GM18511 (cell line): ENCODE measurements around the gene NUAK1.

Source experiments
- ATAC-seq: cut with Tn5 transposase; IDR thresholded peaks from one replicate; pipeline ENCODE4 v1.9.1; 2021; ENCODE audit warnings: mild to moderate bottlenecking, moderate library complexity; ENCODE audit not compliant: unreplicated experiment

Gene NUAK1

DNA sequence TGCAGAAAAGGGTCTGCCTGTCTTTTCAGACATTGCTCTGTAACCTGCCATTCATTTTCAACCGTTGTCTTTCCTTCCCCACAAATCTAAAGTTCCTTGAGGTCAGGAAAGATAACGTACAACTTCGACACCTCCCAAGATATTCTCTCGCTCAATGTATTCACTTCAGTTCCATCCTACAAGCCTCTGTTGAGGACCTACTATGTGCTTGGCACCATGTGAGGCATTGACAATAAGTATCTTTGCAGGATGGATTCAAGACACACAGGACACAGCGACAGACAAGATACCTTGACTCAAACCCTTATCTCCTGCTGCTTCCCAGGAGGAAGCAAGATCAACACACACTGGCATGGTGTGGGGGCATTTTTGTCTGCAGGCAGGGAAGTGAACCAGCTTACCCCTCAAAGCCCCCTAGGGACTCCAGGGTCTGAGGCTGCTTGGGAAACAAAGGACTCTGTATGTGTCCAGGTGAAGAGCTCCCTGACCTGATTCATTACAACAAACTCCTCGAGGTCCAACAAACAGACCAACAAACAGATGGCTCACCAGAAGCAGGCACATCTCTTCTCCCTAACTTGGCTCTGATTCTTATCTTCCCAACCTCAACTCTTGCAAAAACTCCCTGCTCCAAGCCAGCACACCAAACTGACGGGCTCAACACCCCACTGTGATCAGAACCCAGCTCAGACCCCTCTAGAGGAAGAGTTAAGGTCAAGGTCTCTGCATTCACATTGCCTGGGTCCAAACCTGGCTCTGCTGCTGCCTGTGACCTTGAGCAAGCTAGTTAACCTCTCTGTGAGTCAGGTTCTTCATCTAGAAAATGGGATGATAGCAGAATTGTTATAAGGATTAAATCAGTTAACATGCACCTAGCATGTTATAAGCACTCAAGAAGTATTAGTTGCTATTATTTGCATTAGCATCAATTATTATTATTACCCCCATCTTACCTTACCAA lies 6.3 kb downstream of the NUAK1 start:
- ATAC-seq = no peak

DNA sequence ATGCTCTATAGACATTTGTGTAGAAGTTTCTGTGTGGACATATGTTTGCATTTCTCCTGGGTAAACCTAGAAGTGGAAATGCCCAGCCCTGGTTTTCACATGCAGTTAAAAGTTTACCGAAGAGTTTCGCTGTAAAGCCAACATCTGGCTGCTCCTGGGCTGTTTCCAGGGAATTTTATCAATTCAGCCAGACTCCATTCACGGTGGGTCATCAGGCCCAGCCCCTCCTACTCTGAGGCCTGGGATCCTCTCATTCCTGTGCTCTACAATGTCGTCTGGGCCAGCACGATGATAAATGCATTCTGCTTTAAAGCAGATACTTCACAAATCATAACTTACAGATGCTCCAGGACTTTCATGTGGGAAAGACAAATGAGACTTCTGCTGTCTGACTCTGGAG lies 7.1 kb downstream of the NUAK1 start:
- no peak for ATAC-seq

DNA sequence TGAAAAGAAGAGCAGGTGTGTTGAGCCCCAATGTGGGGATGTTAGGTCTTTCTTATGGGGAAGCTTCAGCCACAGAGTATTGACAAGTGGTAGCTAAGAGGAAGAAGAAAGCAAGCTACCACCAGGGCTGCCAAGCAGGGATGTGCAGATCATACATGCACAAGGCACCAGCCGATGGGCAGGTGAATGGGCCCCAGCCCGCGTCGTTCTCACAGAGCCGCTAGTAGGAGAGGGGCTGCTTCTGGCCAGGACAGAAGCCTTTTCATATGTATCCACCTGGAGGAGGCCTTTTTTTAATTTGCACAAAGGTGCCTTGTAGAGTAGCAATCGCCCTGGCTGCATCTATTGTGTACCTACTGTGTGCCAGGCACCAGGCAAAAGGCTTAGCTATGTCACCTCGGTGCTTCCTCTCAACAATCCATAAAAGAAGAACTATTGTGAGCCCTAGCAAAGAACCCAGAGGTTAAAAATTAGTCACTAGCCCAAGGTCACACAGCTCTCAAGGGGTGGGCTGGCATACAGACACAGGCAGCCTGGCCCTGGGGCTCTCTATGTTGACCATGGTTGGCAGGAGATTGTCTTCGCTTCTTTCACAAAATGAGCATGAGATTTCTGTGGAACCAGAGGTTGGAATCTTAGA lies 8.2 kb downstream of the NUAK1 start:
- no peak for ATAC-seq

DNA sequence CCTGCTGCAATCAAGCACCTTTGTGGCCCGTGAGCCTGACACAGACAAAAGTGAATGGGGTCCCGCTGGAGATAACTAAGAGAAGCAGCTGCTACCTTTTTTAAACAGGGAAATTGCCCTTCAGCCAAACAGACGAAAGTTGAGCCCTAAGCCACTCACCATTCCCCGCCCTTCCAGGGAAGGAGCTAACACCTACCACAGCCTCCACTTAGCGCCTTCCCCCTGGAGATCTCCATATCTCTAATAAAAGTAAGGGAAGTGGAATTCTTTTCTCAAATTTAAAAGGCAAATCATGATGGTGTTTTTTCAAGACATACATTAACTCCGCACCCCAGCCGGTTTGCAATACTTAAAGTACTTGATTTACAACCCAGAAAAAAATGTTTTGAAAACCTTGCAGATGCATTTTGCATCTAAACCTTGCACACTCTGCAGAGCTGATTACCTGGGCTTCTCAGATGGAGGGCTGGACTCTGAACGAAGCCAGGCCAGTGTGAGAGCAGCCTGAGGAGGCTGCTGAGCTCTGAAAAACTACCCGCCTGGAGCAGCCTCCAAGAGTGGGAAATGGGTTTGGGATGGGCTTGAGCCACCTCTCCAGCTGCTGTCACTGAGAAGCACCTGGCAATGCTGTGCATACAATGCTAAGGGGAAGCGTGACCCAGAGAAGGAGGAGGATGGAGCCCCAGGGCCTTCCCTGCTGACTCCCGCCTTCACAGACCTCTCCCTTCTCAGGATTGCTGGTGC lies 10.0 kb downstream of the NUAK1 start:
- no peak for ATAC-seq

DNA sequence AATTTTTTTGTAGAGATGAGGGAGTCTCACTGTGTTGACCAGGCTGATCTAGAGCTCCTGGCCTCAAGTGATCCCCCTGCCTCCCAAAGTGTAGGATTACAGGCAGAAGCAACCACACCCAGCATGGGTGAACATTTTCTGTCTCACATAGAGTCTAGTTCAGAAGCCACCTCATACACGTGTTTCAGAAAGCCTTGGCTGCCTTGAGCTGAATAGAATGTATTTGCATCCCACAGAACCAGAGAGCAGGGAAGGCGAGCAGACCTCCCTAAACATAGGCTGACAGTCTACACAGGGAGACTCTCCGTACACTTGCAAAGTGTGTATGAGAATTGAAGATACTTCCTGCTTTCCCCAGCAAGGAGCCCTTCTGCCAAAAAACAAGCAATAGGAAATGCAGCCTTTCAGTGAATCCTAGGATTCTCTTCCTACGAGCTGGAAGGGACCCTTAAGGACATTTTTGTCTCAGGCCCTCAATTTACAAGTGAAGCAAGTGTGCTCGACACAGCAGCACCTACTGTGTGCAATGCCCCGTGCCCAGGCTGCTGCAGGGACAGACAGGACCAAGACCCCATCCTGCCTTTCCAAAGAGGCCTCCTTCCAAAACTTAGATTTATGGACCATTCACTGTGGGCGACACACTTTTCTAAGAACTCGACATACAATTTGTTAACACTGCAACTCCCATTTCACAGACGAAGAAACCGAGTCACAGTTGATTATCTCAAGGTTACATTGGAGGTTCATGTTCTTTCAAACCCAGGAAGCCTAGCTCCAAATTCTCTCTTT lies 11.2 kb downstream of the NUAK1 start:
- ATAC-seq = no peak

DNA sequence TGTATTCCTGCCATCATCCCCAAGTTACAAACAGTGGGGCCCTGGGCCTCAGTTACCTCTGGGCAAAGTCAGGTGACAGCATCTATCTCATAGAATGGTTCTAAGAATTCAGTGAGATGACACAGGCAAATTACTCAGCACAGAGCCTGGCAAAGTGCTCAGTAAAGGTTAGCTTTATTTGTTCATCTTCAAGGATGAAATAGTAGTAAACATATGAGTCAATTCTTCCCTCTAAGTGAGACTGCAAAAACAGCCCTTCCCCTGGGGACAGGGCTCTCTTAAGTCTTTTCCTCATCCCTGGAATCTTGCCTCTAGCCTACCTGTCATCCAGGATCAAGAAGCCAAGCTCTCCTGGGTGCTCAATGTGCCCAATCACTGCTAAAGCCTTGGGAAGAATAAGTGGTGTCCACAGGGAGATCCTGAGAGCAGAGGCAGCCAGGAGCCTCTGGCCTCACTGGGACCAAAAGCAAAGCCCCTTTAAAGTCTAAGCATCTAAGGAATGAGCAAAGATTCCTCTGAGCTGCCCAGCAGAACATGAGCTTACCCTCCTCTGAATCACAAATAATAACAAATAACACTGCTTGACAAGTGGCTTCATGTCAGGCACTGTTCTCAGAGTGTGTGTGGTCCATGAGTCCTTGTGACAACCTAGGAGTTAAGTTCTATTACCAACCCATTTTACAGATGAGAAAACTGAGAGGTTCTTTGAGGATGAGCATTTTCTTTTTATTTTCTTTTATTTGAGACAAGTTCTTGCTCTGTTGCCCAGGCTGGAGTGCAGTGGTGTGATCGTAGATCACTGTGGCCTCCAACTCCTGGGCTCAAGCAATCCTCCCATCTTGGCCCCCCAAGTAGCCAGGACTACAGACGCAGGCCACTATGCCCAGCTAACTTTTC lies 12.1 kb downstream of the NUAK1 start:
- ATAC-seq = no peak

DNA sequence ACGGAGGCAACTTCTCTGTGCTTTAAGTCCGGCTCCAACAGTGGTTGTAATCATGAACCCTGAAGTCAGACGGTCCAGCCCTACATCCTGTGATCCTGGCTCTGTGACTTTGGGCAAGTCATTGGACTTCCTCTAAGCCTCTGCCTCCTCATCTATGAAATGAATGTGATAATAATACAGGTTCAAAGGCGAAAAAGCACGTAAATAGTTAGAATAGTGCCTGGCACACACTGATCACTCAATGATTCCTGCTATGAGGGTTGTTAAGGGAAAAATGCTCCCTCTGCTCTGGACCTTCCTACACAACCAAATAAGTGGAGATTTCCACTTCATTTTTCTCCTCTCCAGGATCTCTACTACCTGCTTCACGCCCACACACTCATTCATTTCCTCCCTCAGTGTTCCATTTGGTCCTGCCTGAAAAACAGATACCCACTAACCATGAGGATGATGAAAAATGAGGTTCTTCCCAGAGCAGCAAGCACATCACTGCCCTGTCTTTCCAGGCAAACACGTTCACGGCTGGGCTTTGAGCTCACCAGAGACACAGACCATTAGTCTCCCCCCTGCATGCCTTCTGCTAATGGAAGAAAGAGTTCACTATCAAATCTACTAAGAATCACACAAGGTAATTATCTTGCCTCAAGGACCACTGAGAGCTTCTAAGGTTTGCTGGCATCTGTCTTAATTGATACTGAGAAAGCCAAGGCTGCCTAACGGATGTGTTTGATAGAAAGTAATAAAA lies 13.2 kb downstream of the NUAK1 start:
- no peak for ATAC-seq

DNA sequence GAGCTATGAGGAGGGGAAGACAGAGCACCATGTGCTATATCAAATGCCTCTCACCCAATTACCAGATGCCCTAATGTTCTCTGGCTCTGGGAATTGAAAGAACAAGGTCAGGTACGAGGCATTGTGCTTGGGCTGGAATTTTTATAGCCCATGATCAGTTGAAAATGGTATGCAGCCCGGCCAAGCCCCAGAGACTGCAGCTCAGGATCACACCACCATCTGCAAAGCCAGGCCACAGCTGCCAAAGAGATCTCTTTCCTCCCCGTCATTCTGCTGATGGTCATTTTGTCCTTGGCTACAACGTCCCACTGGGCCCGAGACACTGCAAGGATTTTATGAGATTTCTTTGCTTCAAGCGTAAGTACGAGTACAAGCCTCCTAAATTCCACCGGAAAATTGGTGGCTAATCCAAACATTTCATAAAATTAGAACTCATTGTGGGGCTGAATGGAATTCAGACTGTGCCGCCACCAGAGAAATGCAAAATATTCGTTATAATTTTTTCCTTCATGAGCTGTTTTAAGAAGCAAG lies 15.1 kb downstream of the NUAK1 start:
- ATAC-seq = no peak

DNA sequence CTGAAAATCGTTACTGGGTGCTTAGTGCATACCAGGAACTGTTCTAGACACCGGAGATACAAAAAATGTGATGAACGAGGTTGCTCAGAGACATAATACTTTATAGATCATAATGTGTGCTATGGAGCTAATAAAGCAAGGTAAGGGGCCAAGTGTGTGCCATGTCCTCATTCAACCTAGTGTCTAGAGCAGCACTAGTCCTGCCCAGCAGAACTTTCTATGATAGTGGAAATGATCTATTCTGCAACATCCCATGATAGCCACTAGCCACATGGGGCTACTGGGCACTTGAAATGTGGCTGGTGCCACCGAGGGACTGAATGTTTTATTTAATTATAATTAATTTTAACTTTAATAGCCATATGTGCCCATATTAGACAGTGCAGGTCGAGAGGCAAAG lies 15.6 kb downstream of the NUAK1 start:
- ATAC-seq = no peak

DNA sequence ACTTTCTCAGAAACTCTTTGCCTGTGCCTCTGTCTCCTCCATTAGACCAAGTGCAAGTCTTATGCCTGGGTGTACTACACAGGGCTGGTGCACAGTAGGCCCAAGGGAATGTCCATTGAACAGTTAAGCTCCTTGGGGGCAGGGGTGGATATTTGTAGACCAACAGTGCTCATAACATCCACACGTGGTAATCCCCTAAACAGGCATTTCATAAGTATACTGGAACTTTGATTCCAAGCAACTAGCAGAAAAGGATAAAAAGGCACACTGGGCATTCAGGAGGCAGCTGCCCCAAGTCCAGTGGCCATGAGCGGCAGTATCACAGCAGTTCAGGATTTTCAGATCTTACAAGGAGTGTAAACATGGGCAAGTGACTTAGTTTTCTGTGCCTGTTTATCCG lies 16.8 kb downstream of the NUAK1 start:
- no peak for ATAC-seq

DNA sequence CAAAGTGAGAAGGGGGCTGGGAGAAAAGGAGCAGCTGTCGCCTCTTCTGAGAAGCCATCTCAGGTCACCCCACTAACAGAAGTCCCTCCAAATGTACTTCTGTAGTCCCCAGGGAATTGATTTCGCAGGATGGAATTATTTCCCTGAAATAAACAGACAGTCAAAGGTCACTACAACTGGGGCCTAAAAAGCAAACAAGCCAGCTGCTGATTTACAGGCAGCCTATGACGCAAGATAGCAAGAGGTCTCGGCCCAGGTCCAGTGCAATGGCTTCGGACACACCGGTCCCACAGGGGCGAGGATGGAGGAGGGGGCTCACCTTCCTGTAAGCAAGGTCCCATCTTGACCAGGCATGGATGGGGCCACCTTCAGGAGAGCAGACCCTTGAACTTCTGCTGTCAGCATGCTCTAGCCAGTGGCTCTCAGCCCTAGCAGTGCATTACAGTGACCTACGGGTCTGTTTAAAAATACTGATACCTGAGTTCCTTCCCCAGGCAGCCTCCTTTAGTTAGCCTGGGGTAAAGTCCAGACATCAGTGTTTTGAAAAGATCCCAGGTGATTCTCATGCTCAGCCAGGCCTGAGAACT lies 18.1 kb downstream of the NUAK1 start:
- ATAC-seq = no peak

DNA sequence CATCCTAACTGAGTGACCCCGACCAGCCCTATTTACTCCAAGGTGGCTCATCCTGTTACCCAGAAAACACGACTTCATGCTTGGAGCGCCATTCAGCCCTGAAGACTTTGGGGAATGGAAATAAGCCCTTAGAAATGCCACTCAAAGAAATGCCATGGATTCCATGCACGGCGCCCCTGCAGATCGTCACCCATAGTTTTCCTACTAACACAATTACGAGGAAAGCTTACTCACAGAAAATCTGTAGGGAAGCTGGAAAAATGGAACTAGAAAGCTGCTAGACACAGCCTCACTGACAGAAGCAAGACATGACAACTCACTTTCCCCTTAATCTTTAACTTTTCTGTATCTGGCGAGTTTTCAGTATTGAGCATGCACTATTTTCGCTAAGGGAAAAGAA lies 19.5 kb downstream of the NUAK1 start:
- ATAC-seq = no peak

DNA sequence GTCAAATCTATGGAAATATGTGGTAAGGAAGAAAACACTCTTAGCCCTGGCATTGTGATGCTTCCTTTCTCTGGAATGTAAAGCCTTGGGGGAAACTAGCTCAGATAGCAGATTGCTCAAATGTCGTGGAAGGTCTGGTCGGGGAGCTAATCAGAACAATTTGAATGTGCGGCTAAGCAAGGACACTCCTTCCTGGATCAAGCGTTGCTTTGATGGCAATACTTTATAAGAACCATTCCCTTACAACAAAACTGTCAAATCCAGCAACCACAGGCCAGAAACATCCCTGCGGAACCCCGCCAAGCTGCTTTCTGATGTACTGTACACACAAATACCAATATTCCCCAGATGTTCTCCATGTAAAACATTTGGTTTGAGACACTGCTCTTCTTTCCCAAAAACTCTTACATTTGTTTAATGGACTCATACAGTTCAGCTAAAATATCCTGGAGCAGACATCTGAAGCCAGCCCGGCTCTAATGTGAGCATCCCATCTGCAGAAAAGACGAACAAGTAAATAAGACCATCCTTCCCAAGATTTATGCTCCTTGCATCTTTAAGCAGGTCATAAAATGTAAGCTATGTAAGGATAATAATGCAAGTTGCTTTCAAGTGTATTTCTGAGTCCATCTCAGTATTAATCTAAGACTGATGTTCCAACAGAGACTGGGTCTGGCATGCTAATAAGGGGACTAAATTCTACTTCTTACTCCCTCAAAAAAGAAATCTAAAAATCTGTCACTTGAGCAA lies 20.2 kb downstream of the NUAK1 start:
- no peak for ATAC-seq

DNA sequence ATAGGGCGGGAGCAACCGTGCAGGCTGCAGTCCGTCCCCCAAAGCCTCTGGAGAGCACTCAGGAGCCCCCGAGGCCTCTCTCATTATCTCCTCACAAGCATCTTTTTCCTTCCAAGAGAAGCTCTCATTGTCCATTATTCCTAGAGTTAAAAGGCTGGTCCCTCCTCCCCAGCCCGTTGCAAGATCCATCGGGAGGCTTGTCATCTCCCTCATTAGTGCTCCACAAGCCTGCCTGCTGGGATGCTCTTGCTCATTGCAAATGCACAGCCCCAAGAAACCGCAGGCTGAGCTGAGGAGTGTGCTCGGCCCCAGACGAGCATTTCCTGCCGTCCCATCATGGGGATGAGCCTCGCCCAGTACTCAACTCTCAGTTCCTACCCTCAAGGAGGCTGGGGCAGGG lies 23.3 kb downstream of the NUAK1 start:
- no peak for ATAC-seq

DNA sequence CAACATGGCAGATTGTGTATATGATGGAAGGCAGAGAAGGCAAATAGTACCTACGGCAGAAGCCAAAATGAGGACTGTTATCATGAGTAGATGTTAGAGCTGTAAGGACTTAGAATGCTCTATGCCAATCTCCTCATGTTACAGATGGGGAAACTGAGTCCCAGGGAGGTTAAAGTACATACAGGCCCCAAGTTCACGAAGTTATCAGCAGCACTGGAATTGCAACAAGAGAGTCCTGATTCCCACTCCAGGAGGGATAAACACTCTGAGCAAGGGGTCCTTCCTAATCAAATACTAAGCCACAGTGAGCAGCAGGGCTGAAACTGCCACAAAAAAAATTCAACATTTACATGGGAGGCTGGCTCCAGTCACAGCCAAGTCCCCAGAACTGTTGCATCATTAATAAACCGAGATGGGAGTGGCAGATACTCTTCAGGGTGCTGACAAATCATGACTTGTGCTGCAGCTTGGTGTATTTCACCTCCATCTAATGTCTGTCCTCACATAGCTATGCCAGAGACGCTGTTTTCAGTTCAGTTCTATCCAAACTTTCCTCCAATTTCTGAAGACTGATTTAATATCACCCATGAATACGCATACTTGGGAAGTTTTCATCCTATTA lies 24.2 kb downstream of the NUAK1 start:
- no peak for ATAC-seq

DNA sequence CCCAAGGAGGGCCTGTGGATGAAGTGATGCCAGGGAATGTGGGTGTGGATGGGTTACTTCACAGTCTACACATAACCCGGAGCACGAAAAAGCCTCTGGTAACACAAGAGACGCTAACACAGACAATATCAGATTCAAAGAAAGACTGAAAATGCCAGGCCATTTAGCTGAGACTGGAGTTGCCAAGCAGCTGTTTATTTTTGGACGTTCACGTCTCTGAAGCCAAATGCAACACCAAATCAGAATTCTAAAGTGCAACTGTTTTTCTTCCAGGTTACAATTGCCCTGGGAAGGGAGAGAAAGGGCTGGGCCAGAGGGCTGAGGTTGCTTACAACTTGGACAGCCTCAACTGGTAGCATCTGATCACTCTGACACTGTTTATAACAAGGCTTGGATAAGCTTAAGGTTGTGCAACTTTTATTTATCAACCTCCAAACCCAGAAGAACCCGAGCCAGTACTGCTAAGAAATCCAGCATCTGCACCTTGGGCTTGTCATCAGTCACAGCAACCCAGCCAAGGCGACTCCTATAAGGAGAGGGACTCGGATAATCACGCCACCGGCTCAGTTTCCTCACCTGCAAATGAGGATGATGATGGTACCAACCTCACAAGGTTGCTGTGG lies 24.8 kb downstream of the NUAK1 start:
- ATAC-seq = no peak

DNA sequence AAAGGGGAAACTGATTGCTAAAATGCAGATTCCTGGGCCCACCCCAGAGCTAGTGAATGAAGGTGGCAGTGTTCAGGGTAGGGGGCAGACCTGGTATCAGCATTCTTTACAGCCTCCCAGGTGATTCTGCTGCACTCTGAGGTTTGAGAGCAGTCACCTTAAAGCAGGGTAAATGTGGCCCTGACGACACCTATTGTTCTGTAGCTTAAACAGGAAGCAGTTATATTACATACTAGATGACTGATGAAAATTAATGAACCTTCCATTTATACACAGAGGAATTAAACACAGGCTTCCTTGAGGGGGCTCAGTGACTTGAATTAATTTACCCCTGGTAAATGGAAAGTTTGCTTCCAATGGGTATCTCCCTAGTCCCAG lies 25.3 kb downstream of the NUAK1 start:
- no peak for ATAC-seq
